GM19372 (cell line): ENCODE data around the gene LRRC36.

Experiments used
- ATAC-seq: cut with Tn5 transposase; IDR thresholded peaks from one replicate; pipeline ENCODE4 v1.9.1; 2021; ENCODE audit warnings: mild to moderate bottlenecking, low read depth, moderate library complexity; ENCODE audit not compliant: unreplicated experiment

The LRRC36 gene

GRCh38 chr16:67291461-67291860 is 35.2 kb upstream of the LRRC36 start:
- ATAC-seq: no peak

- ATAC-seq: no peak
Observed at GRCh38 chr16:67294171-67294757, 32.4 kb upstream of the LRRC36 start.

- no peak for ATAC-seq
Observed at GRCh38 chr16:67294938-67295361, 31.7 kb upstream of the LRRC36 start.

- no peak for ATAC-seq
Observed at GRCh38 chr16:67296420-67296819, 30.2 kb upstream of the LRRC36 start.

GRCh38 chr16:67298277-67298676 is 28.3 kb upstream of the LRRC36 start:
- no peak for ATAC-seq

GRCh38 chr16:67299269-67299668 is 27.3 kb upstream of the LRRC36 start:
- no peak for ATAC-seq

- ATAC-seq: no peak
Observed at GRCh38 chr16:67301080-67301782, 25.4 kb upstream of the LRRC36 start.

GRCh38 chr16:67302076-67302475 is 24.5 kb upstream of the LRRC36 start:
- ATAC-seq: no peak

- no peak for ATAC-seq
Observed at GRCh38 chr16:67302970-67303369, 23.6 kb upstream of the LRRC36 start.

- no peak for ATAC-seq
Observed at GRCh38 chr16:67304020-67304419, 22.6 kb upstream of the LRRC36 start.

GRCh38 chr16:67305216-67306071 is 21.2 kb upstream of the LRRC36 start:
- no peak for ATAC-seq

- ATAC-seq: no peak
Observed at GRCh38 chr16:67310561-67310960, 16.1 kb upstream of the LRRC36 start.

- ATAC-seq: no peak
Observed at GRCh38 chr16:67311607-67312488, 14.8 kb upstream of the LRRC36 start.

GRCh38 chr16:67312719-67313118 is 13.9 kb upstream of the LRRC36 start:
- no peak for ATAC-seq

GRCh38 chr16:67317853-67318252 is 8.8 kb upstream of the LRRC36 start:
- no peak for ATAC-seq

- ATAC-seq: no peak
Observed at GRCh38 chr16:67326115-67326471, 522 bp upstream of the LRRC36 start.

- ATAC-seq: no peak
Observed at GRCh38 chr16:67327743-67328142, 1.1 kb downstream of the LRRC36 start.

- no peak for ATAC-seq
Observed at GRCh38 chr16:67329901-67330300, 3.3 kb downstream of the LRRC36 start.

- no peak for ATAC-seq
Observed at GRCh38 chr16:67333315-67333714, 6.7 kb downstream of the LRRC36 start.

- ATAC-seq: no peak
Observed at GRCh38 chr16:67336116-67336515, 9.5 kb downstream of the LRRC36 start.

GRCh38 chr16:67336648-67337047 is 10.0 kb downstream of the LRRC36 start:
- no peak for ATAC-seq
